H1 (cell line): ENCODE results near the gene TCF19. TPM values are rescaled to one million over a fixed set of nuclear protein-coding genes. Genes with fewer than 3 reads are reported as not detected.

Experiments used
- CTCF ChIA-PET: fragments of 300-600 bp; sonication (Branson Sonifier 250); formaldehyde crosslinking; loops from one replicate; lab custom pipeline; 2021; ENCODE audit not compliant: partially characterized antibody; lab: Charles Lee
- POLR2A ChIA-PET: fragments of 300-600 bp; sonication (Branson Sonifier 250); formaldehyde crosslinking; loops from one replicate; lab custom pipeline; 2021; ENCODE audit warnings: inconsistent platforms; ENCODE audit not compliant: partially characterized antibody; lab: Charles Lee
- DNase-seq, 2 experiments: peaks; one replicate each; pipeline versions ENCODE4 v3.0.0 to v3.0.0-alpha.2; 2010 to 2022; ENCODE audit warnings: low spot score in 2 of 2, low read depth in 1 of 2, mixed read lengths in 1 of 2
- FAIRE-seq: peaks from 2 replicates; lab custom pipeline; 2011; peaks lifted over from hg19 to GRCh38; lab: Jason Lieb, UNC
- H2AFZ ChIP-seq: 2 replicates; pipeline ENCODE4 v1.8.1; 2012; ENCODE audit warnings: low read length, inconsistent platforms
- H2AK5ac ChIP-seq: 2 replicates; pipeline ENCODE4 v1.6.1; 2013; ENCODE audit warnings: low read depth, low read length
- H2BK120ac ChIP-seq: replicated peaks from 2 replicates; pipeline ENCODE3; 2013; ENCODE audit warnings: low read depth, low read length, inconsistent platforms
- H2BK12ac ChIP-seq: 2 replicates; pipeline ENCODE4 v1.6.1; 2013; ENCODE audit warnings: low read depth, low read length
- H2BK15ac ChIP-seq: 2 replicates; pipeline ENCODE4 v1.6.1; 2013; ENCODE audit warnings: low read length
- H2BK20ac ChIP-seq: 2 replicates; pipeline ENCODE4 v1.6.1; 2013; ENCODE audit warnings: low read length
- H2BK5ac ChIP-seq: 2 replicates; pipeline ENCODE4 v1.6.1; 2013; ENCODE audit warnings: low read depth, low read length
- H3K14ac ChIP-seq: 2 replicates; pipeline ENCODE4 v1.6.1; 2013; ENCODE audit warnings: inconsistent platforms; ENCODE audit not compliant: insufficient read length
- H3K18ac ChIP-seq: 2 replicates; pipeline ENCODE4 v1.6.1; 2013; ENCODE audit warnings: low read length; ENCODE audit errors: extremely low read depth
- H3K23ac ChIP-seq: 2 replicates; pipeline ENCODE4 v1.6.1; 2013; ENCODE audit warnings: inconsistent platforms; ENCODE audit not compliant: insufficient read length
- H3K23me2 ChIP-seq: 2 replicates; pipeline ENCODE4 v1.6.1; 2013; ENCODE audit warnings: low read depth, low read length
- H3K27ac ChIP-seq: 2 replicates; pipeline ENCODE4 v1.6.1; 2011; ENCODE audit warnings: low read depth, low read length, inconsistent platforms
- H3K27me3 ChIP-seq, 4 experiments: replicated peaks in 1 of 4; 1 replicate in 1 of 4; 2 replicates in 3 of 4; pipeline versions ENCODE4 v1.6.1 to v1.8.1; 2011 to 2013; ENCODE audit warnings: low read length in 3 of 4, mild to moderate bottlenecking in 3 of 4, inconsistent platforms in 2 of 4, mixed read lengths in 2 of 4, moderate library complexity in 1 of 4; ENCODE audit not compliant: control insufficient read depth in 3 of 4, insufficient read depth in 3 of 4; ENCODE audit errors: extremely low read depth in 1 of 4
- H3K36me3 ChIP-seq, 4 experiments: 2 replicates each; pipeline versions ENCODE4 v1.6.1 to v1.8.1; 2011 to 2013; ENCODE audit warnings: mild to moderate bottlenecking in 4 of 4, low read length in 3 of 4, moderate library complexity in 2 of 4, control low read depth in 1 of 4, inconsistent platforms in 1 of 4; ENCODE audit not compliant: insufficient read depth in 4 of 4, control insufficient read depth in 2 of 4
- H3K4ac ChIP-seq: replicated peaks from 2 replicates; pipeline ENCODE3; 2013; ENCODE audit warnings: low read length, low read depth, mixed read lengths, inconsistent platforms; ENCODE audit not compliant: insufficient read length
- H3K4me1 ChIP-seq, 4 experiments: replicated peaks in 1 of 4; 1 replicate in 1 of 4; 2 replicates in 3 of 4; pipeline versions ENCODE4 v1.6.1 to v1.8.1; 2011 to 2013; ENCODE audit warnings: low read length in 3 of 4, inconsistent platforms in 2 of 4, mixed read lengths in 1 of 4; ENCODE audit not compliant: insufficient read depth in 4 of 4, control insufficient read depth in 3 of 4
- H3K4me2 ChIP-seq, 2 experiments: 2 replicates each; pipeline versions ENCODE4 v1.6.1 to v1.8.1; 2011 to 2013; ENCODE audit warnings: low read depth in 2 of 2, low read length in 2 of 2, control low read depth in 1 of 2, inconsistent platforms in 1 of 2, mild to moderate bottlenecking in 1 of 2; ENCODE audit not compliant: insufficient read depth in 1 of 2
- H3K4me3 ChIP-seq, 4 experiments: fragments of 200-600, 300-600 bp in 1 of 4; sonication (generic), shearing (Covaris generic), sonication (Bioruptor Twin) in 1 of 4; 2 replicates each; pipeline versions ENCODE4 v1.5.1 to v1.8.1; 2011 to 2016; ENCODE audit warnings: low read length in 4 of 4, low read depth in 3 of 4, control low read depth in 2 of 4, inconsistent platforms in 2 of 4, mild to moderate bottlenecking in 2 of 4, mixed read lengths in 1 of 4, moderate library complexity in 1 of 4; ENCODE audit not compliant: insufficient read depth in 2 of 4; ENCODE audit errors: extremely low read depth in 1 of 4
- H3K56ac ChIP-seq: replicated peaks from 2 replicates; pipeline ENCODE3; 2013; ENCODE audit warnings: low read depth, mild to moderate bottlenecking, mixed read lengths, low read length, inconsistent platforms; ENCODE audit not compliant: insufficient read length
- H3K79me1 ChIP-seq: 2 replicates; pipeline ENCODE4 v1.6.1; 2013; ENCODE audit warnings: low read depth, low read length, control low read depth
- H3K79me2 ChIP-seq, 2 experiments: 2 replicates each; pipeline versions ENCODE4 v1.6.1 to v1.8.1; 2012 to 2013; ENCODE audit warnings: low read length in 2 of 2, mild to moderate bottlenecking in 2 of 2, inconsistent platforms in 1 of 2; ENCODE audit not compliant: insufficient read depth in 2 of 2, control insufficient read depth in 1 of 2
- H3K9ac ChIP-seq, 4 experiments: replicated peaks in 1 of 4; 1 replicate in 1 of 4; 2 replicates in 3 of 4; pipeline versions ENCODE4 v1.6.1 to v1.8.1; 2011 to 2013; ENCODE audit warnings: low read depth in 3 of 4, low read length in 3 of 4, control low read depth in 2 of 4, mild to moderate bottlenecking in 2 of 4, moderate library complexity in 2 of 4, inconsistent platforms in 1 of 4; ENCODE audit errors: extremely low read depth in 1 of 4
- H3K9me3 ChIP-seq, 2 experiments: 2 replicates each; pipeline versions ENCODE4 v1.6.1 to v1.8.1; 2012 to 2013; ENCODE audit warnings: mild to moderate bottlenecking in 2 of 2, moderate library complexity in 2 of 2, control low read depth in 1 of 2, inconsistent platforms in 1 of 2, low read depth in 1 of 2, low read length in 1 of 2, mixed read lengths in 1 of 2; ENCODE audit not compliant: insufficient read depth in 2 of 2
- H4K20me1 ChIP-seq, 2 experiments: replicated peaks in 1 of 2; 2 replicates each; pipeline versions ENCODE3 to v1.8.1; 2011 to 2013; ENCODE audit warnings: inconsistent platforms in 2 of 2, low read length in 2 of 2, mild to moderate bottlenecking in 1 of 2; ENCODE audit not compliant: insufficient read depth in 2 of 2, control insufficient read depth in 1 of 2
- H4K5ac ChIP-seq: 2 replicates; pipeline ENCODE4 v1.6.1; 2013; ENCODE audit warnings: low read length, low read depth, mixed read lengths, inconsistent platforms; ENCODE audit not compliant: insufficient read length
- H4K8ac ChIP-seq: 2 replicates; pipeline ENCODE4 v1.8.0; 2013; ENCODE audit warnings: mild to moderate bottlenecking, moderate library complexity, low read length, inconsistent platforms; ENCODE audit not compliant: insufficient read depth; ENCODE audit errors: extremely low read depth
- H4K91ac ChIP-seq: replicated peaks from 2 replicates; pipeline ENCODE3; 2013; ENCODE audit warnings: low read length, mixed read lengths, inconsistent platforms; ENCODE audit not compliant: insufficient read length
- CTCF ChIP-seq, 3 experiments: IDR thresholded peaks; 1 replicate in 2 of 3; 2 replicates in 1 of 3; pipeline versions ENCODE4 v1.5.1 to v1.6.1; 2011; ENCODE audit warnings: low read length in 3 of 3, mild to moderate bottlenecking in 3 of 3, inconsistent platforms in 2 of 3, low read depth in 1 of 3, moderate library complexity in 1 of 3; ENCODE audit not compliant: insufficient read depth in 1 of 3; ENCODE audit errors: control extremely low read depth in 1 of 3
- RAD21 ChIP-seq, 2 experiments: IDR thresholded peaks in 1 of 2; conservative IDR thresholded peaks in 1 of 2; 2 replicates each; pipeline ENCODE4 v1.6.1; 2011; ENCODE audit warnings: low read depth in 2 of 2, low read length in 2 of 2, improper control_type of control experiment in 1 of 2, inconsistent platforms in 1 of 2, mild to moderate bottlenecking in 1 of 2, moderate library complexity in 1 of 2
- SP1 ChIP-seq: IDR thresholded peaks from 2 replicates; pipeline ENCODE4 v1.6.1; 2011; ENCODE audit warnings: low read depth, low read length
- WGBS, 2 experiments: shearing (Covaris generic) in 1 of 2; methylation state at CpG; one replicate each; pipeline versions ENCODE4 v1.1.6 to v1.1.7; 2013 to 2015; ENCODE audit warnings: low lambda C conversion rate in 2 of 2, mixed read lengths in 2 of 2, inconsistent platforms in 1 of 2, low coverage in 1 of 2, missing lambda C conversion rate in 1 of 2; ENCODE audit not compliant: insufficient replicate concordance in 2 of 2, insufficient coverage in 1 of 2, insufficient read length in 1 of 2; ENCODE audit errors: extremely low coverage in 1 of 2, missing lambda C conversion rate in 1 of 2; 5-methylcytosine and 5-hydroxymethylcytosine counted together
- polyA plus RNA-seq, 7 experiments: library from polyadenylated mRNA; depleted of rRNA in 3 of 7; stranded (reverse) in 5 of 7; unstranded in 2 of 7; fragments of >200 nt in 5 of 7; fragments of 200-250 nt in 2 of 7; gene quantifications; 1 replicate in 5 of 7; 2 replicates in 1 of 7; 4 replicates in 1 of 7; pipeline versions ENCODE4 v1.2.1 to v1.2.3, GENCODE V29; 2011 to 2013; ENCODE audit warnings: missing spikeins in 2 of 7, mixed read lengths in 2 of 7
- total RNA-seq: library from RNA; stranded (reverse); fragmentation: NEBNext Ultra II Directional; extraction: Animal tissue kit (Norgen Biotek cat#: 25700); gene quantifications from 2 replicates; pipeline ENCODE4 v1.2.1, GENCODE V29; 2021

TCF19 gene
- total and polyA plus RNA-seq, 2 of the 8 experiments (the other 6 are each of a cell fraction or from before 2014, with no cell fraction given) = 7.2 to 11.0 TPM

DNA sequence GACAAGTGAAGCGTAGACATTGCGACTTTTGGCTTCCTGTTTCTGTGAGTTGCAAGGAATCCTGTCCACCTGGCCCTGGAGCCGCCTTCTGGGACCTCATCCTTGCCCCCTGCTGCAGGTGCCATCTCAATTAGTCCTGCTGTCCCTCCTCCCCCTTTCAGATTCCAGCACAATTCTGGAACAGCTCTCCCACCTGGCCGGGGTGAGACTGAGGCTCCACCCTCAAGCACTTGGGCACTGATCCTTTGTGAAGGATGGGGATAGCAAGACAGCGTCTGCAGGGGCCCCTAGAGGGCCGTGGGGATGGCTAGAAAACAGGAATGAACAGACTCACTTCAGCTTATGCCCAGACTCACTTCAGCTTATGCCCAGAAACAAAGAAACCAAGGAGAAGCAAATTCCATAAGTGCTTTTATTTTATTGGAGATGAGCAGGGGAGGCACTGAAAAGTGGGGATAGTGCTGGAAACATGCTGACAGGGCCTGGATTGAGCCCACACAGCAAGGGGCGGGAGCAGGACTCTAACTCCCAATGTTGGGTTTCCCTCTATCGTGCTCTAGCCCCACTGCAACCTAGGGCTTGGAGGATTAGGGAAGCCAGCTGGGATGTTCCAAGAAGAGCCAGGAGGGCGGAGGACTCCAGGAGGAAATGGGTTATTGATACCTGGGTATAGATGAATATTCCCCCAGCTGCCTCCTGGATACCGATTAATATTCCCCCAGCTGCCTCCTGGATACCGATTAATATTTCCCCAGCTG is 47.4 kb upstream of the TCF19 start:
- no peak overlapping the region for H3K18ac ChIP-seq
- H2BK120ac ChIP-seq = no peak overlapping the region
- no peak overlapping the region for H2BK20ac ChIP-seq
- no peak overlapping the region for H3K27ac ChIP-seq
- CTCF ChIA-PET = interaction anchor here (0.8 to 10.6 kb wide), 13 partner anchors 9 to 380 kb away, joined by 3 to 187 read pairs (median 4); no protein-coding TSS in a partner anchor
- no peaks in the 10 kb centered on the region for H3K79me1 ChIP-seq
- H4K20me1 ChIP-seq = no peaks in the 10 kb centered on the region
- FAIRE-seq (no peak), DNase-seq (no peak)
- H4K91ac ChIP-seq = no peak overlapping the region
- no peak overlapping the region for H2BK5ac ChIP-seq
- H3K4me3 ChIP-seq = no peak overlapping the region
- H3K4ac ChIP-seq = no peak overlapping the region
- H4K8ac ChIP-seq = no peak overlapping the region
- no peak overlapping the region for H2BK15ac ChIP-seq
- H4K5ac ChIP-seq = no peak overlapping the region
- H2AFZ ChIP-seq = peak overlapping the region; percentile 46; the same call in 1 of the 2 replicates
- H2BK12ac ChIP-seq = no peak overlapping the region
- H3K23ac ChIP-seq = no peak overlapping the region
- WGBS, 2 experiments = 68% methylated on average over 10 of the region's 11 CpGs; no CpG with 5 or more reads in 1 of the 2 experiments
- H3K56ac ChIP-seq = no peak overlapping the region
- H3K9ac ChIP-seq = no peak overlapping the region
- peak overlapping the region in 1 of 2 experiments; percentile 20; a peak in 1 of 4 replicates for H3K4me2 ChIP-seq
- H3K4me1 ChIP-seq = peaks cover 0 to 20% (median 8%) of the 10 kb centered on the region in 4 experiments; a peak in 6 of 7 replicates
- H3K14ac ChIP-seq = no peak overlapping the region
- H3K23me2 ChIP-seq = no peaks in the 10 kb centered on the region; the same call in 1 of the 2 replicates
- H2AK5ac ChIP-seq = no peak overlapping the region
- peaks cover 0 to 11% (median 3%) of the 10 kb centered on the region in 4 experiments; a peak in 3 of 7 replicates for H3K27me3 ChIP-seq
- POLR2A ChIA-PET = interaction anchor here (1.0 to 1.3 kb wide), 4 partner anchors 19 to 196 kb away, joined by 3 to 4 read pairs (median 4); no protein-coding TSS in a partner anchor
- H3K79me2 ChIP-seq = no peaks in the 10 kb centered on the region
- TF ChIP-seq SP1 = no peak
- peak in 2 of 3 experiments; percentile 13 to 14; a peak in 2 of 4 replicates for TF ChIP-seq CTCF (IDR thresholded peaks at IDR 0.05; ENCODE audit: control extremely low read depth in 1 of 3, insufficient read depth in 1 of 3, low read depth in 1 of 3, low read length in 3 of 3)
- peak; percentile 5 to 18; a peak in 1 of 4 replicates for TF ChIP-seq RAD21 (IDR thresholded peaks at IDR 0.05 in 1 of 2, conservative IDR thresholded peaks at IDR 0.05 in 1 of 2; ENCODE audit: low read depth in 2 of 2, low read length in 2 of 2)
- TF ChIP-seq, all 59 proteins: peak for 2
- Histone ChIP-seq H3K36me3 (no peaks in the 10 kb centered on the region), H3K9me3 (no peaks in the 10 kb centered on the region)
